ENCODE results near the gene HSD3B1. TPM values are rescaled to one million over a fixed set of nuclear protein-coding genes. Genes with fewer than 3 reads are reported as not detected.

The HSD3B1 gene
- polyA plus RNA-seq, 3 donors, result not detected

DNA sequence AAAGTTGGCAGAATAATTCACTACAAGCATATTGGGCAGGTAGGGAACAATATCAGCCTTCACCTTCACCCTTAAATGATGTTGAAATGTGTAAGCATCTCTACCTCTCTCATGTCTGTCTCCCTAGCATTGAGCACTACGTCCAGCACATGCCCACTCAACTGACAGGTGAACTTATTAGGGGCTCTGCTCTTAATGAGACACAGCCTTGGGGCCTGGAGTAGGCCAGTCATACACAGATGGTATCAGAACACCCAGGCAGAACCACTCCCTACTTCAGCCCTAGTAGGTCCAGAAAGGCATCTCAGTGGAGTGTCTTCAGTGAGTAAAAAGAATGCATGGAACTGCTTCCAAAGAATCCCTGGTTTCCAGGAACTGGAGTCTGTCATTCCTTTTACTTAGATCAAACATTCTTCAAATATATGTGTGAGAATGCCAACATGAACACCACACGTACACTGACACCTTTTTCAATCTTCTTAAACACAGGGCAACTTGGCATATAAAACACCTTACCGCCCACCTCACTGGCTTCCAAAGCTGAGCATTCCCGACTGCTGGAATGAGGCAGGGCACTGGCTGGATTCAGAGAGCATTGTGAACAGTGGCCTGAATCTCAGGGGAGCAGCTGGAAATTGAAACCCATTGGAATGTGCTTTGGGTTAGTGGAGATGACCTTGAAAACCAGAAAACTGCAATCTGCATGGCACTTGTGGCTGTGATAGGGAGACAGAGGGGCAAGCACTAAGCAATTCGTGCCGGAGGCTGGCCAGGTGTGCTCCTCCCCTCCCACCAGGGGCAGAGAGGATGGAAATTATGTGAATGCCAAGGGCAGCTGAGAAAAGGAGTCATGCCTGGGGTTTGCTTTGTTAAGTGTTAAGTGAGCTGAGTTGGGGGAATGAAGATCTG is 24.2 kb upstream of the HSD3B1 start:
- H3K4me3 ChIP-seq (replicated peaks in 1 of 3; ENCODE audit: low read depth in 2 of 3, low read length in 3 of 3), result no peak overlapping the region
- Mint-ChIP-seq H3K4me1 (no peaks in the 10 kb centered on the region), H3K27ac (no peak overlapping the region), H3K4me3 (no peak overlapping the region), H3K9me3 (peaks cover 0 to 2% (median 0%) of the 10 kb centered on the region in 7 donors), H3K27me3 (ENCODE audit: low read depth in 3 of 3) (peaks cover 0 to 2% (median 1%) of the 10 kb centered on the region in 3 donors), H3K36me3 (no peaks in the 10 kb centered on the region)
- intact Hi-C loops (cut with micrococcal nuclease), result no loop called here
- no peak overlapping the region for H3K4me2 ChIP-seq (replicated peaks; ENCODE audit: extremely low read depth, low read length, poor library complexity, severe bottlenecking)
- no peak overlapping the region for H3K9ac ChIP-seq (ENCODE audit: insufficient read depth, low read length, poor library complexity, severe bottlenecking)
- no peaks in the 10 kb centered on the region for H3K4me1 ChIP-seq (ENCODE audit: control insufficient read depth in 1 of 2, insufficient read depth in 2 of 2, low read length in 2 of 2)
- WGBS (ENCODE audit: insufficient coverage), result 95% methylated on average over 2 of the region's 6 CpGs
- no peaks in the 10 kb centered on the region for H3K9me3 ChIP-seq (replicated peaks in 1 of 2; ENCODE audit: control insufficient read depth in 1 of 2, insufficient read depth in 1 of 2, low read length in 2 of 2)
- no peak overlapping the region for H2AFZ ChIP-seq (ENCODE audit: insufficient read depth, low read depth, low read length, poor library complexity, severe bottlenecking)
- H4K20me1 ChIP-seq (ENCODE audit: insufficient read depth, low read length), result no peaks in the 10 kb centered on the region
- H3K79me2 ChIP-seq (ENCODE audit: insufficient read depth, low read length), result no peaks in the 10 kb centered on the region
- no peaks in the 10 kb centered on the region for H3K27me3 ChIP-seq (ENCODE audit: control insufficient read depth in 2 of 2, insufficient read depth in 2 of 2, low read length in 2 of 2)
- no peaks in the 10 kb centered on the region for H3K36me3 ChIP-seq (replicated peaks in 1 of 2; ENCODE audit: control insufficient read depth in 1 of 2, insufficient read depth in 2 of 2, low read length in 2 of 2)
- DNase-seq, result no peak
- no peak overlapping the region for H3K27ac ChIP-seq (ENCODE audit: low read depth in 1 of 2, low read length in 2 of 2)
- TF ChIP-seq, protein P1, sequence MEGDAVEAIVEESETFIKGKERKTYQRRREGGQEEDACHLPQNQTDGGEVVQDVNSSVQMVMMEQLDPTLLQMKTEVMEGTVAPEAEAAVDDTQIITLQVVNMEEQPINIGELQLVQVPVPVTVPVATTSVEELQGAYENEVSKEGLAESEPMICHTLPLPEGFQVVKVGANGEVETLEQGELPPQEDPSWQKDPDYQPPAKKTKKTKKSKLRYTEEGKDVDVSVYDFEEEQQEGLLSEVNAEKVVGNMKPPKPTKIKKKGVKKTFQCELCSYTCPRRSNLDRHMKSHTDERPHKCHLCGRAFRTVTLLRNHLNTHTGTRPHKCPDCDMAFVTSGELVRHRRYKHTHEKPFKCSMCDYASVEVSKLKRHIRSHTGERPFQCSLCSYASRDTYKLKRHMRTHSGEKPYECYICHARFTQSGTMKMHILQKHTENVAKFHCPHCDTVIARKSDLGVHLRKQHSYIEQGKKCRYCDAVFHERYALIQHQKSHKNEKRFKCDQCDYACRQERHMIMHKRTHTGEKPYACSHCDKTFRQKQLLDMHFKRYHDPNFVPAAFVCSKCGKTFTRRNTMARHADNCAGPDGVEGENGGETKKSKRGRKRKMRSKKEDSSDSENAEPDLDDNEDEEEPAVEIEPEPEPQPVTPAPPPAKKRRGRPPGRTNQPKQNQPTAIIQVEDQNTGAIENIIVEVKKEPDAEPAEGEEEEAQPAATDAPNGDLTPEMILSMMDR (IDR thresholded peaks at IDR 0.05), result no peak

- WGBS (ENCODE audit: insufficient coverage), result 94% methylated on average over 2 of the region's 6 CpGs
- Mint-ChIP-seq H3K4me3 (no peak overlapping the region), H3K27ac (no peak overlapping the region), H3K27me3 (ENCODE audit: low read depth in 3 of 3) (peaks cover 1 to 2% (median 1%) of the 10 kb centered on the region in 3 donors), H3K9me3 (peaks cover 0 to 2% (median 0%) of the 10 kb centered on the region in 7 donors), H3K4me1 (no peaks in the 10 kb centered on the region), H3K36me3 (no peaks in the 10 kb centered on the region)
- Histone ChIP-seq H3K9me3 (replicated peaks in 1 of 2; ENCODE audit: control insufficient read depth in 1 of 2, insufficient read depth in 1 of 2, low read length in 2 of 2) (no peaks in the 10 kb centered on the region), H3K4me3 (replicated peaks in 1 of 3; ENCODE audit: low read depth in 2 of 3, low read length in 3 of 3) (no peak overlapping the region), H3K36me3 (replicated peaks in 1 of 2; ENCODE audit: control insufficient read depth in 1 of 2, insufficient read depth in 2 of 2, low read length in 2 of 2) (no peaks in the 10 kb centered on the region), H3K27ac (ENCODE audit: low read depth in 1 of 2, low read length in 2 of 2) (no peak overlapping the region), H3K27me3 (ENCODE audit: control insufficient read depth in 2 of 2, insufficient read depth in 2 of 2, low read length in 2 of 2) (no peaks in the 10 kb centered on the region), H4K20me1 (ENCODE audit: insufficient read depth, low read length) (no peaks in the 10 kb centered on the region), H3K4me1 (ENCODE audit: control insufficient read depth in 1 of 2, insufficient read depth in 2 of 2, low read length in 2 of 2) (no peaks in the 10 kb centered on the region), H3K4me2 (replicated peaks; ENCODE audit: extremely low read depth, low read length, poor library complexity, severe bottlenecking) (no peak overlapping the region), H3K79me2 (ENCODE audit: insufficient read depth, low read length) (no peaks in the 10 kb centered on the region), H2AFZ (ENCODE audit: insufficient read depth, low read depth, low read length, poor library complexity, severe bottlenecking) (no peak overlapping the region), H3K9ac (ENCODE audit: insufficient read depth, low read length, poor library complexity, severe bottlenecking) (no peak overlapping the region)
- TF ChIP-seq, protein P1 (IDR thresholded peaks at IDR 0.05), result no peak
- intact Hi-C loops (cut with micrococcal nuclease), result no loop called here
- DNase-seq, result no peak
Measured at GRCh38 chr1:119483441-119484200, 23.4 kb upstream of the HSD3B1 start.
